GM23338 (cell line): ENCODE measurements around the gene SORBS1. TPM values are rescaled to one million over a fixed set of nuclear protein-coding genes. Genes with fewer than 3 reads are reported as not detected.

ENCODE experiments used
- ATAC-seq: fragments of 200-7000 bp; cut with Tn5 transposase; 3 replicates; pipeline ENCODE4 v1.9.1; 2020
- DNase-seq: peaks from one replicate; pipeline ENCODE4 v3.0.0-alpha.2; 2015; ENCODE audit warnings: low spot score
- H2AFZ ChIP-seq: fragments of 200-600 bp; sonication (generic); 2 replicates; pipeline ENCODE4 v1.8.0; 2016; ENCODE audit warnings: antibody characterized with exemption, mild to moderate bottlenecking, moderate library complexity
- H3F3A ChIP-seq: fragments of 200-600 bp; sonication (generic); replicated peaks from 2 replicates; pipeline ENCODE4 v1.8.0; 2017; ENCODE audit warnings: antibody characterized with exemption, mixed run types, low read depth
- H3K27ac ChIP-seq: fragments of 200-600 bp; sonication (generic); 2 replicates; pipeline ENCODE4 v1.6.1; 2016; ENCODE audit warnings: low read depth
- H3K27me3 ChIP-seq: fragments of 200-600 bp; sonication (generic); 2 replicates; pipeline ENCODE4 v1.8.0; 2016; ENCODE audit warnings: mild to moderate bottlenecking, mixed run types, moderate library complexity; ENCODE audit not compliant: insufficient read depth
- H3K36me3 ChIP-seq: fragments of 200-600 bp; sonication (generic); 2 replicates; pipeline ENCODE4 v1.8.0; 2016; ENCODE audit warnings: mild to moderate bottlenecking; ENCODE audit not compliant: insufficient read depth
- H3K4me1 ChIP-seq: fragments of 200-600 bp; sonication (generic); 2 replicates; pipeline ENCODE4 v1.8.0; 2016; ENCODE audit warnings: mild to moderate bottlenecking, moderate library complexity; ENCODE audit not compliant: insufficient read depth
- H3K4me2 ChIP-seq: fragments of 200-600 bp; sonication (generic); 2 replicates; pipeline ENCODE4 v1.7.1; 2017; ENCODE audit warnings: mixed run types
- H3K4me3 ChIP-seq: fragments of 200-600 bp; sonication (generic); 2 replicates; pipeline ENCODE4 v1.6.1; 2016; ENCODE audit warnings: mixed run types
- H3K79me2 ChIP-seq: fragments of 200-600 bp; sonication (generic); replicated peaks from 2 replicates; pipeline ENCODE4 v1.8.0; 2017; ENCODE audit warnings: mild to moderate bottlenecking; ENCODE audit not compliant: insufficient read depth
- H3K9me2 ChIP-seq: fragments of 200-600 bp; sonication (generic); 2 replicates; pipeline ENCODE4 v1.8.0; 2017; ENCODE audit not compliant: insufficient read depth
- H4K20me1 ChIP-seq: fragments of 200-600 bp; sonication (generic); replicated peaks from 2 replicates; pipeline ENCODE4 v1.8.0; 2017; ENCODE audit warnings: mild to moderate bottlenecking; ENCODE audit not compliant: insufficient read depth
- H3K27ac Mint-ChIP-seq: 2 replicates; pipeline ENCODE4 v1.8.0; 2020; ENCODE audit warnings: inconsistent platforms, mild to moderate bottlenecking, moderate library complexity, mixed read lengths
- H3K27me3 Mint-ChIP-seq: 3 replicates; pipeline ENCODE4 v1.8.0; 2022; ENCODE audit warnings: low read depth, mild to moderate bottlenecking, moderate library complexity, mixed read lengths, inconsistent platforms; ENCODE audit not compliant: insufficient read depth, poor library complexity
- H3K36me3 Mint-ChIP-seq: 3 replicates; pipeline ENCODE4 v1.8.0; 2021; ENCODE audit warnings: low read depth, mild to moderate bottlenecking, inconsistent platforms, moderate library complexity, mixed read lengths
- H3K4me1 Mint-ChIP-seq: 3 replicates; pipeline ENCODE4 v1.8.0; 2020; ENCODE audit warnings: mild to moderate bottlenecking, inconsistent platforms, mixed read lengths
- H3K4me3 Mint-ChIP-seq: 3 replicates; pipeline ENCODE4 v1.8.0; 2021; ENCODE audit warnings: moderate library complexity, mild to moderate bottlenecking, inconsistent platforms, mixed read lengths
- H3K9me3 Mint-ChIP-seq: 3 replicates; pipeline ENCODE4 v1.8.0; 2020; ENCODE audit warnings: moderate library complexity, mild to moderate bottlenecking, inconsistent platforms, mixed read lengths
- CREB1 ChIP-seq: fragments of 250-450 bp; sonication (Bioruptor Pico); IDR thresholded peaks from 2 replicates; pipeline ENCODE4 v1.5.0; 2020; ENCODE audit warnings: low read depth, mild to moderate bottlenecking, moderate library complexity
- CTCF ChIP-seq, 2 experiments: fragments of 200-600 bp in 1 of 2; sonication (generic) in 1 of 2; conservative IDR thresholded peaks; 2 replicates each; pipeline versions ENCODE4 v1.5.1 to v1.6.1; 2016 to 2017; ENCODE audit warnings: antibody characterized with exemption in 2 of 2, low read depth in 2 of 2, mild to moderate bottlenecking in 2 of 2, moderate library complexity in 1 of 2
- POLR2AphosphoS5 ChIP-seq: IDR thresholded peaks from 2 replicates; pipeline ENCODE4 v1.6.1; 2016; ENCODE audit warnings: antibody characterized with exemption, low read depth
- REST ChIP-seq: IDR thresholded peaks from one replicate; pipeline ENCODE4 v1.6.1; 2018; ENCODE audit warnings: antibody characterized with exemption; ENCODE audit not compliant: unreplicated experiment
- STAT1 ChIP-seq: IDR thresholded peaks from one replicate; pipeline ENCODE4 v1.6.1; 2016; ENCODE audit warnings: antibody characterized with exemption; ENCODE audit not compliant: unreplicated experiment
- ZNF114 ChIP-seq: fragments of 250-450 bp; sonication (Bioruptor Pico); IDR thresholded peaks from 2 replicates; pipeline ENCODE4 v1.5.0; 2020; ENCODE audit warnings: mild to moderate bottlenecking, moderate library complexity
- ZNF331 ChIP-seq: fragments of 250-450 bp; sonication (Bioruptor Pico); IDR thresholded peaks from 2 replicates; pipeline ENCODE4 v1.5.0; 2020; ENCODE audit warnings: low read depth, mild to moderate bottlenecking, moderate library complexity
- ZNF462 ChIP-seq: fragments of 250-450 bp; sonication (Bioruptor Pico); IDR thresholded peaks from 2 replicates; pipeline ENCODE4 v1.5.0; 2020; ENCODE audit warnings: mild to moderate bottlenecking, moderate library complexity
- polyA plus RNA-seq: library from polyadenylated mRNA; unstranded; fragments of >200 nt; fragmentation: Nextera tagmentation; extraction: Ambion mirVana; gene quantifications from 2 replicates; pipeline ENCODE4 v1.2.1, GENCODE V29; 2016
- total RNA-seq: library from RNA; depleted of rRNA; stranded (reverse); fragments of >200 nt; shearing (Covaris generic); gene quantifications from 2 replicates; pipeline ENCODE4 v1.2.3, GENCODE V29; 2014

SORBS1 gene
- total and polyA plus RNA-seq, 2 experiments from 2014 or later: 47.7 to 51.5 TPM

GRCh38 chr10:95303950-95304349, 257.2 kb downstream of the SORBS1 start (continued):
- TF ChIP-seq REST: no peak
- no peak for TF ChIP-seq CREB1 (CRISPR knock-in tag)
- no peak for TF ChIP-seq ZNF114 (CRISPR knock-in tag)
- TF ChIP-seq STAT1: no peak
- TF ChIP-seq ZNF331 (CRISPR knock-in tag): no peak

GRCh38 chr10:95303535-95303934, 257.6 kb downstream of the SORBS1 start:
- no peak overlapping the region for H3K27ac ChIP-seq
- H3K9me2 ChIP-seq: no peaks in the 10 kb centered on the region
- no peak overlapping the region for H3K4me3 ChIP-seq
- ATAC-seq (peak; percentile 12; the same call in 1 of the 3 replicates), DNase-seq (no peak)
- no peak overlapping the region for H3K4me2 ChIP-seq
- Mint-ChIP-seq H3K4me3 (no peak overlapping the region), H3K9me3 (no peaks in the 10 kb centered on the region), H3K4me1 (no peaks in the 10 kb centered on the region), H3K36me3 (no peaks in the 10 kb centered on the region), H3K27ac (no peak overlapping the region), H3K27me3 (peaks cover 2% of the 10 kb centered on the region)
- TF ChIP-seq STAT1 (no peak), ZNF114 (CRISPR knock-in tag) (no peak), POLR2AphosphoS5 (no peak)
- H3K4me1 ChIP-seq: peaks cover 3% of the 10 kb centered on the region; the same call in 1 of the 2 replicates
- H3K27me3 ChIP-seq: 0 out of 2 replicates have a peak, but pooled peaks cover 7% of the 10 kb centered on the region
- no peaks in the 10 kb centered on the region for H4K20me1 ChIP-seq
- H3F3A ChIP-seq: peaks cover 9% of the 10 kb centered on the region
- no peak overlapping the region for H2AFZ ChIP-seq
- no peaks in the 10 kb centered on the region for H3K36me3 ChIP-seq
- H3K79me2 ChIP-seq: no peaks in the 10 kb centered on the region

- no peaks in the 10 kb centered on the region for H3K79me2 ChIP-seq
- Mint-ChIP-seq H3K4me3 (no peak overlapping the region), H3K36me3 (no peaks in the 10 kb centered on the region), H3K27me3 (peaks cover 19% of the 10 kb centered on the region), H3K9me3 (no peaks in the 10 kb centered on the region), H3K27ac (no peak overlapping the region), H3K4me1 (peaks cover 6% of the 10 kb centered on the region; the same call in 2 of the 3 replicates)
- no peak overlapping the region for H3K4me2 ChIP-seq
- no peak overlapping the region for H3K27ac ChIP-seq
- no peaks in the 10 kb centered on the region for H3K36me3 ChIP-seq
- H3K4me3 ChIP-seq: no peak overlapping the region
- peaks cover 4% of the 10 kb centered on the region for H3K4me1 ChIP-seq
- peaks cover 9% of the 10 kb centered on the region for H3F3A ChIP-seq
- H3K9me2 ChIP-seq: peaks cover 5% of the 10 kb centered on the region; the same call in 1 of the 2 replicates
- DNase-seq: no peak
- H2AFZ ChIP-seq: no peak overlapping the region
- ATAC-seq: no peak
- H4K20me1 ChIP-seq: no peaks in the 10 kb centered on the region
- peaks cover 24% of the 10 kb centered on the region for H3K27me3 ChIP-seq
- TF ChIP-seq ZNF462 (no peak), STAT1 (no peak), CTCF (conservative IDR thresholded peaks at IDR 0.05; ENCODE audit: low read depth in 2 of 2) (no peak)
These were observed 261.1 kb downstream of the SORBS1 start for GRCh38 chr10:95300022-95300539.
